ENCODE measurements around the gene MDH2.
"Not testable (repeated sequence)": the region's sequence is repeated elsewhere in the genome, so short reads cannot be mapped to it uniquely, and the experiment has no call there.

Gene MDH2

DNA sequence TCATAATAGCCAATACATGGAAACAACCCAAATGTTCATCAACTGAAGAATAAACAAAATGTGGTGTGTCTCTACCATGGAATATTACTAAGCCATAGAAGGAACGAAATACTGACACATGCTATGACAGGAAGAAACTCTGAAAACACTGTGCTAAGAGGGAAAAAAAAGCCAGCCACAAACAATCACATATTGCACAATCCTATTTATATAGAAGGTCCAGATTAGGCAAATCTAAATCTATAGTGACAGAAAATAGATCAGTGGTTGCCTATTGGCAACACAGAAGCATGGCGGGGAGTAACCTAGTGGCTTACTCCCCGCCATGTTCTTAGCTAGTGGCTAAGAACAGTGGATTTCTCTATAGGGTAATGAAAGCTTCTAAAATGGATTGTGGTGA lies 48.0 kb downstream of the MDH2 start:
- in situ Hi-C loops (cut with HindIII; ENCODE audit: low sequenced_read_pairs): no loop called here
- TF ChIP-seq, protein P1, sequence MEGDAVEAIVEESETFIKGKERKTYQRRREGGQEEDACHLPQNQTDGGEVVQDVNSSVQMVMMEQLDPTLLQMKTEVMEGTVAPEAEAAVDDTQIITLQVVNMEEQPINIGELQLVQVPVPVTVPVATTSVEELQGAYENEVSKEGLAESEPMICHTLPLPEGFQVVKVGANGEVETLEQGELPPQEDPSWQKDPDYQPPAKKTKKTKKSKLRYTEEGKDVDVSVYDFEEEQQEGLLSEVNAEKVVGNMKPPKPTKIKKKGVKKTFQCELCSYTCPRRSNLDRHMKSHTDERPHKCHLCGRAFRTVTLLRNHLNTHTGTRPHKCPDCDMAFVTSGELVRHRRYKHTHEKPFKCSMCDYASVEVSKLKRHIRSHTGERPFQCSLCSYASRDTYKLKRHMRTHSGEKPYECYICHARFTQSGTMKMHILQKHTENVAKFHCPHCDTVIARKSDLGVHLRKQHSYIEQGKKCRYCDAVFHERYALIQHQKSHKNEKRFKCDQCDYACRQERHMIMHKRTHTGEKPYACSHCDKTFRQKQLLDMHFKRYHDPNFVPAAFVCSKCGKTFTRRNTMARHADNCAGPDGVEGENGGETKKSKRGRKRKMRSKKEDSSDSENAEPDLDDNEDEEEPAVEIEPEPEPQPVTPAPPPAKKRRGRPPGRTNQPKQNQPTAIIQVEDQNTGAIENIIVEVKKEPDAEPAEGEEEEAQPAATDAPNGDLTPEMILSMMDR (IDR thresholded peaks at IDR 0.05; ENCODE audit: low read depth, low read length, missing control alignments): no peak
- no peak overlapping the region for H3K4me3 ChIP-seq (ENCODE audit: low read depth, low read length)
- DNase-seq (ENCODE audit: low read depth): no peak

DNA sequence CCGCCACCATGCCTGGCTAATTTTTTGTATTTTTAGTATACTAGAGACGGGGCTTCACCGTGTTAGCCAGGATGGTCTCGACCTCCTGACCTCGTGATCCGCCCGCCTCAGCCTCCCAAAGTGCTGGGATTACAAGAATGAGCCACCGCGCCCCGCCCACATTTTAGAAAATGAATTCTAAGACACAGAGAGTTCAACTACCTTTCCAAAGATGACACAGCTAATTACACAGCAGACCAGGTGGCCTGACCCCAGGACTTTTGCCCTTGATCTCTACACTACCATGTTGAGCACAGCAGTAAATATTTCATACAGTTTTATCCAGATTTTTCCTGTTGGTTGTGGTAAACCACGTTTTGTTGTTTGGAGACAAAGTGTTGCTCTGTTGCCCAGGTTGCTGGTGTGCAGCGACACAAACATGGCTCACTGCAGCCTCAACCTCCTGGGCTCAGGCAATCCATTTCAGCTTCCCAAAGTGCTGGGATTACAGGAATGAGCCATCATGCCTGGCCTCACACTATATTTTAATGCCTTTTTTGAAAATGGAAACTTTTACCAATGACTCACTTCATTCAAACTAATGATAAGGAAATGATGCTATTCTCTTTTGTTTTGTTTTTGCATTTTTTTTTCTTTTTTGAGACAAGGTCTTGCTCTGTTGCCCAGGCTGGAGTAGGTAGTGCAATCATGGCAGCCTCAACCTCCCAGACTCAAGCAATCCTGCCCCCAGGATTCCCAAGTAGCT lies 54.0 kb downstream of the MDH2 start:
- peak; percentile 11 for DNase-seq (ENCODE audit: low read depth)
- H3K4me3 ChIP-seq (ENCODE audit: low read depth, low read length); in situ Hi-C loops (cut with HindIII; ENCODE audit: low sequenced_read_pairs): not testable (repeated sequence)

DNA sequence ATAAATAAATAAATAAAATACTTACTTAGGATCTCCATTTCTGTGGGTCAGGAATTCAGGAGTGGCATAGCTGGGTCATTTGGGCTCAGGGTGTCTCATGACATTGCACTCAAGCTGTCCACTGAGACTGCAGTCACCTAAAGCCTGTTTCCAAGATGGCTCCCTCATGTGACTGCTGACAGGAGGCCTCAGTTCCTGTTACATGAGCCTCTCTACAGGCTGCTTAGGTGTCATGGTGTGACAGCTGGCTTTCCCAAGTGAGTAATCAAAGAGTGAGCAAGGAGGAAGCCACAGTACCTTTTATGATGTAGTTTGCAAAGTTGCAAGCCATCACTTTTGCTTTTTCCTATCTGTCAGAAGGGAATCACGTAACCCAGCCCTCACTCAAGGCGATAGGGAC lies 55.9 kb downstream of the MDH2 start:
- H3K4me3 ChIP-seq (ENCODE audit: low read depth, low read length); DNase-seq (ENCODE audit: low read depth); in situ Hi-C loops (cut with HindIII; ENCODE audit: low sequenced_read_pairs): not testable (repeated sequence)

DNA sequence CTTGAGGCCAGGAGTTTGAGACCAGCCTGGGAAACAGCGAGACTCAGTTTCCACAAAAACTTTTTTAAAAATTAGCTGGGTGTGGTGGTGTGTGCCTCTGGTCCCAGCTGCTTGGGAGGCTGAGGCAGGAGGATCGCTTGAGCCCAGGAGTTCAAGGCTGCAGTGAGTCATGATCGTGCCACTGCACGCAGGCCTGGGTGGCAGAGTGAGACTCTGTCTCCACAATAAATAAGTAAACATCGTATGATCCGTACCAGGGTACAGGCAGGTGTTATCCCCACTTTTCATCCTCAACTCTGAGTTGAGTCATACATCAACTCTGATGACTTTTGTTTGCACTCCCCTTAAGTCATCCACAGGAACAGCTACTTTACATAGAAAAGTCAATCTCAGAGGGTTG lies 58.2 kb downstream of the MDH2 start:
- DNase-seq (ENCODE audit: low read depth); H3K4me3 ChIP-seq (ENCODE audit: low read depth, low read length); in situ Hi-C loops (cut with HindIII; ENCODE audit: low sequenced_read_pairs): not testable (repeated sequence)

DNA sequence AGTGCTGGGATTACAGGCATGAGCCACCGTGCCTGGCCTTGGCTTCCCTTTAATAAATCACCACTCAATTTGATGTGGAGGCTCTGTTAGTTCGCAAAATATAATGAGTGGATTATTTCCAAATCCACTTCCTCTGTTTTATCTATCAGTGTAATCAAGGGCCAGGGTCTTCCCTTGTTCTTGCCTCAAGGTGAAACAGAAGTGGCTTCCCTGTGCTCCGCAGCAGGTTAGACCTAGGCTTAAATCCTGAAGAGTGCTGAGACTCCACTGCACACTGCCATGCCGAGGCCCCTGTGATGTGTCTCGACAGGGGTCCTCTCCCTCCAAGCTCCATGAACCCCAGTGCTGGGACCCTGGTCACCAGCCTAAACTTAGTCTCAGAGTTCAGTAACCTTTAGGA lies 59.0 kb downstream of the MDH2 start:
- TF ChIP-seq, protein P1 (IDR thresholded peaks at IDR 0.05; ENCODE audit: low read depth, low read length, missing control alignments): no peak
- in situ Hi-C loops (cut with HindIII; ENCODE audit: low sequenced_read_pairs): no loop called here
- DNase-seq (ENCODE audit: low read depth): no peak
- no peak overlapping the region for H3K4me3 ChIP-seq (ENCODE audit: low read depth, low read length)

DNA sequence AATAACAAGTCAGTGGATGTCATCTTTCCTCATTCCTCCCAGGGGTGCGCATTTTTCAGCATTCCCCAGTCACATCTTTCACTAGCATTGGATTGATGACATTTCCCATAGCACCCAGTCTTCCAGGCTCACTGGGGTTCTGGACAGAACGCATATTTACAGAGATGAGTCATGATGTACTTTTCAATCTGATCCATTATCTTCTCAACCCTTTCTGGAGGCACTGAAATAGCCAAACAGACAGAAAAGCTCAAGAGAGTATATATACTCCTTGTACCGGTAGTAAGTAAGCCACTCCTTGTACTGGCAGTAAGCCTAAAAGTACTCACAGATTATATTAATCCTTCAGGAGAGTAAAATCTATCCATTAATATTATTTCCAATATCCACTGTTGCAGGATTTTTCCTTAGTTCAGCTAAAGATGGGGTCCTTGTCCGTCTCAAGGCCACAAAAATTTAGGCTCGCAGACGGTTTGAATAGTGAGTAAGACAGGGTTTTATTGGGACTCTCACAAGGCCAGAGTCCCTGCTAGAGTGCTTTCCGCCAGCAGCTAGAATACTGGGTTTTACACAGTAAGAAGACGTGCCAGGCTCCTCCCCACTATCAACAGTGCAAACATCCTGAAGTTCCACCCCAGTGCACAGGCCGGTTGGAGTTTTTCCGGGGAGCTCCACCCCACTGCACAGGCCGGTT lies 60.8 kb downstream of the MDH2 start:
- TF ChIP-seq, protein P1 (IDR thresholded peaks at IDR 0.05; ENCODE audit: low read depth, low read length, missing control alignments): no peak
- in situ Hi-C loops (cut with HindIII; ENCODE audit: low sequenced_read_pairs): no loop called here
- DNase-seq (ENCODE audit: low read depth): no peak
- H3K4me3 ChIP-seq (ENCODE audit: low read depth, low read length): no peak overlapping the region

DNA sequence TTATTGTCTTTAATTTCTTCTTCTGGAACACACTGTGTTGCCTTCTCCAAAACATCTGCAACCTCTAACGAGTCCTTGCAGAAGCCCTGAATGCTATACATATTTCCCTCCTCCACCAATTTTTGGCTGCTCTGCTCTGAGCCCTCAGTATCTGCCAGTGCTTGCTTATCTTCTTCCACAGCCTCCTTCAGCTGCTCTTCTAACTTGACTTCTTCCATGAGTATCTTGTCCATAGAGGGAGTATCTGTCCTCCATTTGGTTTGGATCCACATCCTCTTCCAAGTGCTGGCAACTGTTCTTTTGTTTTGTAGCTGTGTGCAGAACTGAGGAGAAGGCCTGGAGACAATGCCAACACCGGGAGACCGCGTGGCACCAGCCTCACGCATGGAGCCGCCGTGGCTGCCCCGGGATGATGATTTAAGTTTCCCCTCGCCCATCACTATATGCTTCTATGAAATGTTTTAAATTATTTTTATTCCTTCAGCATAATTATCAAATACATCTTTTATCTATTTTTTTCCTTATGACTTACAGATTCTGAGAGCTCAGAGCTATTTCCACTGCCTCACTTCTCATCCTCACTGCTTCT lies 65.2 kb downstream of the MDH2 start:
- H3K4me3 ChIP-seq (ENCODE audit: low read depth, low read length); in situ Hi-C loops (cut with HindIII; ENCODE audit: low sequenced_read_pairs); DNase-seq (ENCODE audit: low read depth): not testable (repeated sequence)

DNA sequence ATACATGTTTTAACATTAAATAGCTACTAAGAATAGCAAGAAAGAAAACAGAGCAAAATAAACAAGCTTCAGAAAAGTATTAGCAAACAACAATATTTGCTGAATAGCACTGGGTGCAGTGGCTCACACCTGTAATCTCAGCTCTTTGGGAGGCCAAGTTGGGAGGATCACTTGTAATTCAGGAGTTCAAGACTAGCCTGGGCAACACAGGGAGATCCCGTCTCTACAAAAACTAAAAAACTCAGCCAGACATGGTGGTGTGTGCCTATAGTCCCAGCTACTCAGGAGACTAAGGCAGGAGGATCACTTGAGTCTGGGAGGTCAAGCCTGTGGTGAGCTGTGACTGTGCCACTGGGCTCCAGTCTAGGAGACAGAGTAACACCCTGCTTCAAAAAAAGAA lies 66.8 kb downstream of the MDH2 start:
- H3K4me3 ChIP-seq (ENCODE audit: low read depth, low read length); DNase-seq (ENCODE audit: low read depth); in situ Hi-C loops (cut with HindIII; ENCODE audit: low sequenced_read_pairs): not testable (repeated sequence)

All from astrocyte of the cerebellum (primary cell).